GM23248 (cell line): ENCODE data around the gene DCLRE1B.

ENCODE experiments used
- EZH2 ChIP-seq: fragments of 200-600 bp; sonication (generic); IDR thresholded peaks from 2 replicates; pipeline ENCODE4 v1.6.1; 2018; ENCODE audit warnings: antibody characterized with exemption, mild to moderate bottlenecking; ENCODE audit not compliant: insufficient read depth, poor library complexity, severe bottlenecking
- EZH2phosphoT487 ChIP-seq: fragments of 200-600 bp; sonication (generic); IDR thresholded peaks from 2 replicates; pipeline ENCODE4 v1.6.1; 2018; ENCODE audit warnings: antibody characterized with exemption, moderate library complexity, mild to moderate bottlenecking, low read depth; ENCODE audit not compliant: insufficient read depth

GRCh38 chr1:113928941-113929749 is 24.0 kb downstream of the DCLRE1B start, which contains the start of gene HIPK1:
- no peak for TF ChIP-seq EZH2
- TF ChIP-seq EZH2phosphoT487: no peak
